ENCODE results near the gene RPLP2. TPM values are rescaled to one million over a fixed set of nuclear protein-coding genes. Genes with fewer than 3 reads are reported as not detected.

RPLP2 gene
- total RNA-seq, 3 donors from 2014 or later, result 583 to 1,665 (median 1,093) TPM

DNA sequence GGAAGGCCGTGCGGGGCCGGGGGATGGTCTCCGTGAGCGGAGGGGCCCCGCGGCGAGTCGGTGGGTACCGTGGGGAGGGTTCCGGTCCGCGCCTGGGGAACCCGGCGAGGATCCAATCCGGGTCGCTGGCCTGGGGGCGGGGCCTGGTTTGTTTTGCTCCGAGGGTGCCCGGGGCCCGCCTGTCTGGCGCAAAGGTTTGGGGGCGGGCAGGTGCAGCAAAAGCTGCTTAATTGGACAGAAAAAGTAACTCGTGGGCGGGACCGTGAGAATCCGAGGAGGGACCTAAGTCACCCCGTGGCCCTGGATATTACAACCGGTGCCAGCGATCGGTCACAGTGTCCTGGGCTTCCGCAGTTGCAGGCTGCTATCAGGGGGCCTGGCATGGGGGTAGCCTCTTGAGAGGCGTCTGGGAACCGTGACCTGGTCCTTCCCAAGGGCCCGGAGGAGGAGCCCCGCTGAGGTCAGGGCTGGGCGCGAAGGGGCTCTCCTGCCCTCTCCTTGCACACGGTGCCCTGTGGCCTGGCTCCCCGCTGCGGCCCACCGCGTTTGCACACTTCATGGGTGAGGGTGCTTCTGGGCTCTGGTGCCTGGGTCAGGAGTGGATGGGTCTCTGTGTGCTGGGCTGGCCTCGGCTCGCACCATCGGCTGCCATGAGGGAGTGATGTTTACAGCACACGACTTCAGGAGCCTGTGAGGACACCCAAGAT is 10.3 kb downstream of the RPLP2 start:
- peak overlapping the region; percentile 82 to 100 (median 94) for H3K4me3 ChIP-seq
- peak; percentile 87 to 91 for DNase-seq (ENCODE audit: low spot score in 2 of 2)
- no peaks in the 10 kb centered on the region for H3K9me3 ChIP-seq
- H3K4me1 ChIP-seq, result peaks cover 12 to 32% of the 10 kb centered on the region in 2 donors
- no peaks in the 10 kb centered on the region for H3K27me3 ChIP-seq
- TF ChIP-seq POLR2A (IDR thresholded peaks at IDR 0.05), result no peak
- no peak for TF ChIP-seq CTCF (IDR thresholded peaks at IDR 0.05)
- no peak for TF ChIP-seq POLR2AphosphoS5 (IDR thresholded peaks at IDR 0.05)
- peaks cover 9% of the 10 kb centered on the region for H3K36me3 ChIP-seq
- peak overlapping the region; percentile 98 to 100 for H3K27ac ChIP-seq
- intact Hi-C loops (cut with DNase I; ENCODE audit: low total_unique reads), result no loop called here

DNA sequence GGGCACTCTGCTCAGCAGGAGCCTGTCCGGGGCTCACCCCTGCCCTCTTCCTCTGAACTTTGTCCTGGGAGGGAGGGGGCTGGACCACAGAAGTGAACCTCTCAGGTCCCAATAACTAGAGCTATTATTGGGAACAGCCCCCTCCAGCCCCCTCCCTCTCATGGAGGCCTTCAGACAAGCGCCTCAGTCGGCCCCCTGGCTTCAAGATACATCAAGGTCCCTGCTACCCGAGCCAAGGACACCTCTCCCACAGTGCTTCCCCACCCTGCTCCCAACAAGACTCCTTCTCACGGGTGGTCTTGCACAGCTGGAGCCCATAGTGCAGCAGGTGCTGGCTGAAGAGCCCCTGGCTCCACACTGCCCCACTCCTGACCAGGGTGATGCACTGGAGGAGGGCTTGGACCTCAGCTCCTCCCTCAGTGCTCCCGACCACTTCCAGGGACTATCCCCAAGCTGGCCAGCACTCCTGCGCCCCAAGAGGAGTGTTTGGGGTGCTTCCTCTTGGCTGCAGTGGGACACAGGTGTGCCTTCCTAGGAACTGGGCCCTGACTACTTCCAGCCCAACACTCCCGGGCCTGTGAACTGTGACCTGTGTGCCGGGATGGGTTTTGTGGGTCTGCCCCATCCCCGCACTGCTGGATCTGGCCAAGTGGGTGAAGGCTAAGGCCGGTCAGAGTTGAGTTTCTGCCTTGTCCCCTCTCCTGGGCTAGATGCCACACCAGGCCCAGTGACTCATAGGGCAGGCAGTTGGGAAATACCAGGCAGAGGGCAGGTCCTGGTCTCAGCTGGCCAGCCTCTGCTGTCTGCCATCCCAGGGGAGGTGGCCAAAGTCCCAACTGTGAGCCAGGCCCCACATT is 11.1 kb downstream of the RPLP2 start:
- intact Hi-C loops (cut with DNase I; ENCODE audit: low total_unique reads), result no loop called here
- H3K27ac ChIP-seq, result peak overlapping the region; percentile 98 to 100
- peaks cover 12 to 38% of the 10 kb centered on the region in 2 donors for H3K4me1 ChIP-seq
- H3K4me3 ChIP-seq, result peak overlapping the region; percentile 82 to 100 (median 94)
- no peaks in the 10 kb centered on the region for H3K9me3 ChIP-seq
- peaks cover 9% of the 10 kb centered on the region for H3K36me3 ChIP-seq
- no peaks in the 10 kb centered on the region for H3K27me3 ChIP-seq
- TF ChIP-seq POLR2AphosphoS5 (IDR thresholded peaks at IDR 0.05) (peak in 2 of 3 donors; percentile 30 to 87), POLR2A (IDR thresholded peaks at IDR 0.05) (no peak), CTCF (IDR thresholded peaks at IDR 0.05) (peak in 1 of 3 donors; percentile 11)
- DNase-seq (ENCODE audit: low spot score in 2 of 2), result peak; percentile 85 to 87

DNA sequence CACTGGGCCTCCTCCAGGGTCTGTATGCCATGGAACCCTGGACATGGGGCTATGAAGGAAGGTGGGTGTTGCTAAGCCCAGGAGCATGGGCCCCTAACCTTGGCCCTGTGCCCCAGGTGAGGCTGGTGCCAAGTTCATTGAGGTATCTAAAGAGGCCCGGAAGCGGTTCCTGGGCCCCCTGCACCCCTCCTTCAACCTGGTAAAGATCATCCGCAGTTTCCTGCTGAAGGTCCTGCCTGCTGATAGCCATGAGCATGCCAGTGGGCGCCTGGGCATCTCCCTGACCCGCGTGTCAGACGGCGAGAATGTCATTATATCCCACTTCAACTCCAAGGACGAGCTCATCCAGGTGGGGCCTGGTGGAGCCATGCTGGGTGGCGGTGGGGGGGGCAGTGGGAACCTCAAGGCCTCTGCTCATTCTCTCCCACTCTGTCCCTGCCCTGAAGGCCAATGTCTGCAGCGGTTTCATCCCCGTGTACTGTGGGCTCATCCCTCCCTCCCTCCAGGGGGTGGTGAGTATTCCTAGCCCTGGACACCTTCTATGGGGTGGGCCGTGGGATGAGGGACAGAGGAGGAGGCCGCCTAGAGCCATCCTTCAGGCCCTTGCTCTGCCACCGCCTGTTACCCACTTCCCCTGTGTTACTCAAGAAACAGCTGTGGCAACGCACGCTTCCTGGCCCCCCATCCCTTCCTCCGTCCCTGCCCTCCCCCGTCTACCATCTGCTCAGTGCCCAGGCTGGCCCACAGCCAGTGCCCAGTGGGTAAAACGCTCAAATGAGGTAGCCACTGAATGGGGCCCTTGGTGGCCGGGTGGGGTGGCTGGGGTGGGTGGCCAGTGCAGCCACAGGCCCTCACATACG is 12.0 kb downstream of the RPLP2 start:
- H3K9me3 ChIP-seq, result no peaks in the 10 kb centered on the region
- no peak for TF ChIP-seq CTCF (IDR thresholded peaks at IDR 0.05)
- no peak for TF ChIP-seq POLR2AphosphoS5 (IDR thresholded peaks at IDR 0.05)
- no peak for TF ChIP-seq POLR2A (IDR thresholded peaks at IDR 0.05)
- DNase-seq (ENCODE audit: low spot score in 2 of 2), result no peak
- peaks cover 9% of the 10 kb centered on the region for H3K36me3 ChIP-seq
- peak overlapping the region; percentile 82 to 100 (median 94) for H3K4me3 ChIP-seq
- H3K4me1 ChIP-seq, result peaks cover 12 to 38% of the 10 kb centered on the region in 2 donors
- no peaks in the 10 kb centered on the region for H3K27me3 ChIP-seq
- peak overlapping the region; percentile 98 to 100 for H3K27ac ChIP-seq
- intact Hi-C loops (cut with DNase I; ENCODE audit: low total_unique reads), result no loop called here

- no peaks in the 10 kb centered on the region for H3K9me3 ChIP-seq
Measured at GRCh38 chr11:823441-824291, 13.9 kb downstream of the RPLP2 start.

More at GRCh38 chr11:823441-824291, 13.9 kb downstream of the RPLP2 start:
- intact Hi-C loops (cut with DNase I; ENCODE audit: low total_unique reads), result no loop called here
- H3K27me3 ChIP-seq, result no peaks in the 10 kb centered on the region
- peaks cover 23 to 50% of the 10 kb centered on the region in 2 donors for H3K4me1 ChIP-seq
- peaks cover 9% of the 10 kb centered on the region for H3K36me3 ChIP-seq
- DNase-seq (ENCODE audit: low spot score in 2 of 2), result no peak
- H3K27ac ChIP-seq, result peak overlapping the region; percentile 33 to 50
- no peak overlapping the region for H3K4me3 ChIP-seq
- TF ChIP-seq POLR2AphosphoS5 (IDR thresholded peaks at IDR 0.05) (no peak), POLR2A (IDR thresholded peaks at IDR 0.05) (no peak), CTCF (IDR thresholded peaks at IDR 0.05) (no peak)
